ENCODE results near the gene HHIPL1.

HHIPL1 gene

GRCh38 chr14:99727096-99727870, 82.4 kb downstream of the HHIPL1 start:
- in situ Hi-C loops (cut with MboI; ENCODE audit: low sequenced_read_pairs): no loop called here

- in situ Hi-C loops (cut with MboI; ENCODE audit: low sequenced_read_pairs): no loop called here
Observed at GRCh38 chr14:99728231-99728920, 83.4 kb downstream of the HHIPL1 start.

- in situ Hi-C loops (cut with MboI; ENCODE audit: low sequenced_read_pairs): no loop called here
Observed at GRCh38 chr14:99728981-99729451, 84.1 kb downstream of the HHIPL1 start.
